Effector memory CD8-positive, alpha-beta T cell (primary cell): ENCODE data around the gene KAT5.
"Not testable (repeated sequence)": the region's sequence is repeated elsewhere in the genome, so short reads cannot be mapped to it uniquely, and the experiment has no call there.

Experiments
- ATAC-seq: fragments of 150-1000 bp; cut with Tn5 transposase; replicated peaks from 2 replicates; pipeline ENCODE4 v1.10.0; 2021; ENCODE audit warnings: mild to moderate bottlenecking, moderate library complexity
- DNase-seq, 3 experiments: peaks; one replicate each; pipeline ENCODE4 v3.0.0; 2021
- H3K27ac Mint-ChIP-seq, 2 donors: one replicate each; pipeline ENCODE4 v1.8.0; 2022; ENCODE audit warnings: mild to moderate bottlenecking in 2 of 2, mixed read lengths in 2 of 2, moderate library complexity in 2 of 2
- H3K27me3 Mint-ChIP-seq, 2 donors: one replicate each; pipeline ENCODE4 v1.8.0; 2022; ENCODE audit warnings: mixed read lengths in 2 of 2
- H3K36me3 Mint-ChIP-seq: one replicate; pipeline ENCODE4 v1.8.0; 2022; ENCODE audit warnings: mild to moderate bottlenecking, moderate library complexity, mixed read lengths; ENCODE audit not compliant: insufficient read depth
- H3K4me1 Mint-ChIP-seq, 2 donors: one replicate each; pipeline ENCODE4 v1.8.0; 2022; ENCODE audit warnings: low read depth in 2 of 2, mixed read lengths in 2 of 2
- H3K4me3 Mint-ChIP-seq, 2 donors: one replicate each; pipeline ENCODE4 v1.8.0; 2022; ENCODE audit warnings: mild to moderate bottlenecking in 2 of 2, mixed read lengths in 2 of 2, moderate library complexity in 2 of 2
- H3K9me3 Mint-ChIP-seq, 2 donors: one replicate each; pipeline ENCODE4 v1.8.0; 2022; ENCODE audit warnings: mixed read lengths in 2 of 2

Gene KAT5

DNA sequence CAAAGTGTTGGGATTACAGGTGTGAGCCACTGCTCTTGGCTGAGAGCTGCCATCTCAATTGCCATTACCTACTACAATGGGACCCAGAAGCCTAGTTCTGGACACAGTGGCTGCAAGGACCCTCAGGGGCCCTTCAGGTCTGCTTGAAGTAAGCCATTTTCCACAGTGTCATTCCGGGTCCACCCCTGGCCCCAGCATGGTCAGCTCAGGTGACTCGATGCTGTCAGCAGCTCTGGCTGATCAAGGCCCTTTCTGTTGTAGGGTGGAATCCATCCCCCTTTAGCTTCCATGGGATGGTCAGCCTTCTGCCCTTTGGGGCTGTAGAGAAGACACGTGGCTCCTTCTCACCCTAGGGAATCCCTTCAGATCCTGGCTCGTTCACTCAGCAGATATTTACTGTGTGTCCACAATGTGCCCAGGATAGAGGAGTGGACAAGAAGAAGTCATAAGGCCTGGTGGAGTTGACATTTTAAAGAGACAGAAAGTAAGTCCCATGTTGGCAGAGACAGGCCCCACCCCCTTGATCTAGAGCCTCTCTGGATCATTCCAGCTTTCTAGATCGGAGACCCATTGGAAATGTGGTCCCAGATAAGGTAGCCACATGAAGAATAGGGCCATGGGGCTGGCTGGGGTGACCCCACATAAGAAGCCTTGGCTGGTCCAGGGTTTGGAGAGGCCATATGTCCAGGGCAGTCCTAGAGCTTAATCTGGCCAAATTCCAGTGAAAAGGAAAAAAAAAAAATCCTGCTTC lies 15.1 kb upstream of the KAT5 start:
- Mint-ChIP-seq H3K36me3 (no peaks in the 10 kb centered on the region), H3K27ac (no peak overlapping the region), H3K27me3 (peaks cover 0 to 11% of the 10 kb centered on the region in 2 donors), H3K9me3 (no peaks in the 10 kb centered on the region), H3K4me3 (no peak overlapping the region), H3K4me1 (no peaks in the 10 kb centered on the region)
- DNase-seq (no peak), ATAC-seq (no peak)

DNA sequence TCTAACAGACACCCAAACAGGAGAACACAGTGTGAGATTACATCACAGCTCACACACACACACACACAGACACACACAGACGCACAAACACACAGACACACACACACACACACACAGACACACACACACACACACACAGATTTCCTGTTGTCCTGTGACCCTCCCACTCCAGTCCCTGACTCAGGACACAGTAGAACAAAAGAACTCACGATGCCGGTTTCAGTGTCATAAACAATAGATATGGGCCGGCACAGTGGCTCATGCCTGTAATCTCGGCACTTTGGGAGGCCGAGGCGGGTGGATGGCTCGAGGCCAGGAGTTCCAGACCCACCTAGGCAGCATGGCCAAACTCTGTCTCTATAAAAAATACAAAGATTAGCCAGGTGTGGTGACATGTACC lies 13.8 kb upstream of the KAT5 start:
- ATAC-seq (no peak), DNase-seq (no peak)
- H3K4me3 Mint-ChIP-seq: no peak overlapping the region
- no peaks in the 10 kb centered on the region for H3K4me1 Mint-ChIP-seq
- H3K27ac Mint-ChIP-seq: no peak overlapping the region
- no peaks in the 10 kb centered on the region for H3K9me3 Mint-ChIP-seq
- peaks cover 0 to 22% of the 10 kb centered on the region in 2 donors for H3K27me3 Mint-ChIP-seq
- H3K36me3 Mint-ChIP-seq: no peaks in the 10 kb centered on the region

DNA sequence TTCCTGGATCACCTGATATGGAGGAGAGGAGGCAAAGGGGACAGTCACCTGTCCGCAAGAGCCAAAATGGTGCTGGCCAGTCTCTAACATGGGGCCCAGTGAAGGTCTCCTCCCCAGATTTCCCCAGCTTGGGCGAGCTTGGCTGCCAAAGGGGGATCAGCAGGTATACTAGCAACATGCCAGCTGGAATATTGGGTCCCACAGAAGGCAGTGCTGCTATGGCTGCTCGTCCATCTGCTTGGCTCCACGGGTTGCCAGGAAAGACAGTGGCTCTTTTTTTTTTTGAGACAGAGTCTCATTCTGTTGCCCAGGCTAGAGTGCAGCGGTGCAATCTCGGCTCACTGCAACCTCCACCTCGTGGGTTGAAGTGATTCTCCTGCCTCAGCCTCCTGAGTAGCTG lies 12.7 kb upstream of the KAT5 start:
- H3K27ac Mint-ChIP-seq: no peak overlapping the region
- no peaks in the 10 kb centered on the region for H3K36me3 Mint-ChIP-seq
- ATAC-seq: no peak
- no peaks in the 10 kb centered on the region for H3K9me3 Mint-ChIP-seq
- no peak for DNase-seq
- H3K4me3 Mint-ChIP-seq: no peak overlapping the region
- H3K27me3 Mint-ChIP-seq: peaks cover 0 to 31% of the 10 kb centered on the region in 2 donors
- no peaks in the 10 kb centered on the region for H3K4me1 Mint-ChIP-seq

DNA sequence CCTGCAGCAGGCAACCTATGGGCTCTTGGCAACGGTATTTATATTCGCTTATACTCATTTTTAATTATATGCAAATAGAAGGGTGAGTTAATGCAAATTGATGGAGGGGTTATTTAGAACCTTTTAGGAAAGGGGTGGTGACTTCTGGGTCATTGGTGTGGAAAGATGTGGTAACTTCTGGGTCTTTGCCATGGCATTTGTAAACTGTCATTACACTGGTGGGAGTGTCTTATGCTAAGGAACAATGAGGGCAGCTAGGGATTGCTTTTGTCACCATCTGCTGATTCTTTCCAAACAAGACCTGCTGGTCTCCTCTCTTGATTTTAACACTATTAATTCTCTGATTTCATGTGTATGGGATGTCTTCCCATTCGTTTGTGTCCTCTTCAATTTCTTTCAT lies 11.7 kb upstream of the KAT5 start:
- Mint-ChIP-seq H3K27ac (no peak overlapping the region), H3K4me3 (no peak overlapping the region), H3K9me3 (no peaks in the 10 kb centered on the region), H3K4me1 (no peaks in the 10 kb centered on the region), H3K36me3 (no peaks in the 10 kb centered on the region), H3K27me3 (peaks cover 0 to 36% of the 10 kb centered on the region in 2 donors)
- ATAC-seq: no peak
- DNase-seq: no peak

DNA sequence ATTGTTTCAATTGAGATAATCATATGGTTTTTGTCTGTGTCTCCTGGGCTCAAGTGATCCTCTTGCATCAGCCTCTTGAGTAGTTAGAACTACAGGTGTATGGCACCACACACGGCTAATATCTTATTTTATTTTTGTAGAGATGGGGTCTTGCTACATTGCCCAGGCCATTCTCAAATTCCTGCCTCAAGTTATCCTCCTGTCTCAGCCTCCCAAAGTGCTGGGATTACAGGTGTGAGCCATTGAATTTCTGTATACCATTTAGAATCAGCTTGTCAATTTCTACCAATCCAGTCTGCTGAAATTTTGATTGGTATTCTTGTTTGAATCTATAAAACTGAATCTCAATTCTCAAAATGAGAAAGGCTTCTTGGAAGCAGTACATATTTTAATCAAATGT lies 10.4 kb upstream of the KAT5 start:
- Mint-ChIP-seq H3K27ac (no peak overlapping the region), H3K9me3 (no peaks in the 10 kb centered on the region), H3K36me3 (no peaks in the 10 kb centered on the region), H3K27me3 (peaks cover 0 to 36% of the 10 kb centered on the region in 2 donors), H3K4me3 (no peak overlapping the region), H3K4me1 (peaks cover 0 to 6% of the 10 kb centered on the region in 2 donors)
- ATAC-seq: no peak
- no peak for DNase-seq

DNA sequence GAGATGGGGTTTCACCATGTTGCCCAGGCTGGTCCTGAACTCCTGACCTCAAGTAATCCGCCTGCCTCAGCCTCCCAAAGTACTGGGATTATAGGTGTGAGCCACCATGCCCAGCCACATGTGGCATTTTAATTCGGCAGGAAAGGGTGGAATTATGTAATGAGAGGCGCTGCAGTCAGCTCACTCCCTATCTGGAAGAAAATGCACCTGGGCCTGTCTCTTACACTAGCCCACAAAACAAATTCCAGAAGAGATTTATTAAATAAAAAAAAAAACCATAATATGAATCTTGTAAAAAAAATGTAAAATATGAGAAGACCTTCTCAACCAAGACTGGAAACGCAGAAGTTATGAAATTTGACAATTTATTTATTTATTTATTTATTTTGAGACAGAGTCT lies 8.2 kb upstream of the KAT5 start:
- Mint-ChIP-seq H3K36me3 (no peaks in the 10 kb centered on the region), H3K9me3 (no peaks in the 10 kb centered on the region), H3K4me1 (peaks cover 0 to 7% of the 10 kb centered on the region in 2 donors), H3K27ac (no peak overlapping the region), H3K27me3 (peaks cover 0 to 25% of the 10 kb centered on the region in 2 donors), H3K4me3 (no peak overlapping the region)
- DNase-seq: no peak
- no peak for ATAC-seq

DNA sequence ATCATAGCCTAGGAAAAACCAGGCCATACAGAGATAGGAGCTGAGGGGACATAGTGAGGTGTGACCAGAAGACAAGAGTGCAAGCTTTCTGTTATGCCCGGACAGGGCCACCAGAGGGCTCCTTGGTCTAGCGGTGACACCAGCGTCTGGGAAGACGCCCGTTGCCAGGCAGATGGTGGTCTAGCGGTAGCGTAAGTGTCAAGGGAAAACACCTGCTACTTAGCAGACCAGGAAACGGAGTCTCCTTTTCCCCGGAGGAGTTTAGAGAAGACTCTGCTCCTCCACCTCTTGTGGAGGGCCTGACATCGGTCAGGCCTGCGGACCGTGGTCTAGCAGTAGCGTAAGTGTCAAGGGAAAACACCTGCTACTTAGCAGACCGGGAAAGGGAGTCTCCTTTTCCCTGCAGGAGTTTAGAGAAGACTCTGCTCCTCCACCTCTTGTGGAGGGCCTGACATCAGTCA lies 5.7 kb upstream of the KAT5 start:
- H3K27ac Mint-ChIP-seq, H3K36me3 Mint-ChIP-seq, H3K9me3 Mint-ChIP-seq, H3K4me1 Mint-ChIP-seq: not testable (repeated sequence)
- peak; percentile 26 for ATAC-seq
- H3K27me3 Mint-ChIP-seq: peaks cover 0 to 25% of the 10 kb centered on the region in 2 donors
- DNase-seq: peak; percentile 66 to 72 (median 70)
- H3K4me3 Mint-ChIP-seq: peak overlapping the region in 1 of 2 donors; percentile 21

DNA sequence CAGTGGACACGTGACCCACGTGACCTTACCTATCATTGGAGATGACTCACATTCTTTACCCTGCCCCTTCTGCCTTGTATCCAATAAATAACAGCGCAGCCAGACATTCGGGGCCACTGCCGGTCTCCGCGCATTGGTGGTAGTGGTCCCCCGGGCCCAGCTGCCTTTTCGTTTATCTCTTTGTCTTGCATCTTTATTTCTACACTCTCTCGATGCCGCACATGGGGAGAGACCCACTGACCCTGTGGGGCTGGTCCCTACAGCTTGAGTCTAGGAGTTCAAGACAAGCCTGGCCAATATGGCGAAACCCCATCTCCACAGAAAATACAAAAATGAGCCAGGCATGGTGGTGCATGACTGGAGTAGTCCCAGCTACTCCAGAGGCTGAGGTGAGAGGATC lies 5.0 kb upstream of the KAT5 start:
- ATAC-seq, DNase-seq, H3K36me3 Mint-ChIP-seq, H3K4me1 Mint-ChIP-seq, H3K4me3 Mint-ChIP-seq, H3K9me3 Mint-ChIP-seq: not testable (repeated sequence)
- H3K27ac Mint-ChIP-seq: peak overlapping the region in 1 of 2 donors; percentile 27
- H3K27me3 Mint-ChIP-seq: peaks cover 0 to 25% of the 10 kb centered on the region in 2 donors

DNA sequence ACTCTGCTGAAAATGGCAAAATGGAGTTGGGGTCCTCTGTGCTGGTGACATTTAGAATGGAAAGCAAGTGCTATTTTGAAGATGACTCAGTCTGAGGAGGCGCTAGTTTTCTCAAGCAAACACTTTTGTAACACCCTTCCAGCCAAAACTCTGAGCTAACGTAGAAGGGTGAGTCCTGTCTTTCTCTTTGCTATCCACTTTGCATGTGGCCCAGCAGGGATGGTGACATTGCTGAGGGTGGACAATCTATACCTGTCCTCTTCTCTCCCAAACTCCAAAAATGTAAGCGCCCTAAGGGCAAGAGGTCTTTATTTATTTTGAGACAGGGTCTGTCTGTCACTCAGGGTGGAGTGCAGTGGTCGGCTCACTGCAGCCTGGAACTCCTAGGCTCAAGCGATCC lies 3.6 kb upstream of the KAT5 start:
- Mint-ChIP-seq H3K36me3 (peaks cover 20% of the 10 kb centered on the region), H3K27ac (no peak overlapping the region)

DNA sequence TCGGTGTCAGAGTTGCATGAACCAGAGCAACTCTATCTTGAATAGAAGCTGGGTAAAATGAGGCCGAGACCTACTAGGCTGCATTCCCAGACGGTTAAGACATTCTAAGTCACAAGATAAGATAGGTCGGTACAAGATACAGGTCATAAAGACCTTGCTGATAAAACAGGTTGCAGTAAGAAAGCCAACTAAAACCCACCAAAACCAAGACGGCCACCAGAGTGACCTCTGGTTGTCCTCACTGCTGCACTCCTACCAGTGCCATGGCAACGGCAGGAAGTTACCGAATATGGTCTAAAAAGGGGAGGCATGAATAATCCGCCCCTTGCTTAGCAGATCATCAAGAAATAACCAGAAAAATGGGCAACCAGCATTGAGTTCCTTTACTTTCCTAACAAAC lies 2.4 kb upstream of the KAT5 start:
- Mint-ChIP-seq H3K27me3 (peaks cover 0 to under 1% of the 10 kb centered on the region in 2 donors), H3K36me3 (peaks cover 32% of the 10 kb centered on the region), H3K27ac (no peak overlapping the region), H3K9me3 (no peaks in the 10 kb centered on the region), H3K4me3 (no peak overlapping the region), H3K4me1 (peaks cover 17 to 18% of the 10 kb centered on the region in 2 donors)
- ATAC-seq: no peak
- DNase-seq: no peak

More for the DNA sequence above, 3.6 kb upstream of the KAT5 start:
- H3K4me3 Mint-ChIP-seq: no peak overlapping the region
- H3K9me3 Mint-ChIP-seq: no peaks in the 10 kb centered on the region
- H3K27me3 Mint-ChIP-seq: peaks cover 0 to 11% of the 10 kb centered on the region in 2 donors
- H3K4me1 Mint-ChIP-seq: peaks cover 12 to 15% of the 10 kb centered on the region in 2 donors
- DNase-seq: no peak
- ATAC-seq: no peak

DNA sequence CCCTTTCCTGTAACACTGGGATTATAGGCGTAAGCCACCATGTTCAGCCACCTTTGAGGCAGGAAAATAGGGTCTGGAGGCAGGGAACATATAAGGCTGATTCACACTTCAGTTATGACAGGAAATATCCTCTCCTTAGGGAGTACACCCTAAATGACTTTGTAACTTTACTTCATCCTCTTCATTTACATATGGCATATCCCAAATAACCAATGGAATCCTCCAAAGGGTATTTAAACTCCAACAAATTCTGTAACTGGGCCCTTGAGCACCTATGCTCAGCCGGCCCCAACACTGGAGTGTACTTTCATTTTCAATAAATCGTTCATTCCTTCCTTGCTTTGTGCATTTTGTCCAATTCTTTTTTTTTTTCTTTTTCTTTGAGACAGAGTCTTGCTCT lies 1.6 kb upstream of the KAT5 start:
- ATAC-seq (no peak), DNase-seq (no peak)
- H3K4me1 Mint-ChIP-seq: peaks cover 21 to 22% of the 10 kb centered on the region in 2 donors
- peak overlapping the region in 1 of 2 donors; percentile 46 for H3K27ac Mint-ChIP-seq
- H3K9me3 Mint-ChIP-seq: no peaks in the 10 kb centered on the region
- peaks cover 39% of the 10 kb centered on the region for H3K36me3 Mint-ChIP-seq
- no peak overlapping the region for H3K4me3 Mint-ChIP-seq
- no peaks in the 10 kb centered on the region for H3K27me3 Mint-ChIP-seq

DNA sequence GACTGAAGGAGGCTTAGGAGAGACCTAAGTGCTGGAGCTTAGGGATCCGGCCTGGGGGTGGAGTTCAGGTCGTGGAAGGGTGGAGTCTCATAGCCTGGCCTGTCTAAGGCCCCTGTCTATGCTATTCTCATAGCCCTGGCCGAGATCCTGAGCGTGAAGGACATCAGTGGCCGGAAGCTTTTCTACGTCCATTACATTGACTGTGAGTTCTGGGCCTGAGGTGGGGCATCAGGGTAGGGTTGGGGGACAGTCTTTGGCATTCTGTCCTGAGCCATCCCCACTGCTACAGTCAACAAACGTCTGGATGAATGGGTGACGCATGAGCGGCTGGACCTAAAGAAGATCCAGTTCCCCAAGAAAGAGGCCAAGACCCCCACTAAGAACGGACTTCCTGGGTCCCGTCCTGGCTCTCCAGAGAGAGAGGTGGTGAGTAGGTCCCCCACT lies 603 bp downstream of the KAT5 start:
- H3K4me3 Mint-ChIP-seq: peak overlapping the region; percentile 91 to 94
- no peak for DNase-seq
- ATAC-seq: no peak
- peaks cover 18 to 30% of the 10 kb centered on the region in 2 donors for H3K4me1 Mint-ChIP-seq
- no peaks in the 10 kb centered on the region for H3K27me3 Mint-ChIP-seq
- H3K36me3 Mint-ChIP-seq: peaks cover 57% of the 10 kb centered on the region
- no peaks in the 10 kb centered on the region for H3K9me3 Mint-ChIP-seq
- H3K27ac Mint-ChIP-seq: peak overlapping the region; percentile 99 to 100

DNA sequence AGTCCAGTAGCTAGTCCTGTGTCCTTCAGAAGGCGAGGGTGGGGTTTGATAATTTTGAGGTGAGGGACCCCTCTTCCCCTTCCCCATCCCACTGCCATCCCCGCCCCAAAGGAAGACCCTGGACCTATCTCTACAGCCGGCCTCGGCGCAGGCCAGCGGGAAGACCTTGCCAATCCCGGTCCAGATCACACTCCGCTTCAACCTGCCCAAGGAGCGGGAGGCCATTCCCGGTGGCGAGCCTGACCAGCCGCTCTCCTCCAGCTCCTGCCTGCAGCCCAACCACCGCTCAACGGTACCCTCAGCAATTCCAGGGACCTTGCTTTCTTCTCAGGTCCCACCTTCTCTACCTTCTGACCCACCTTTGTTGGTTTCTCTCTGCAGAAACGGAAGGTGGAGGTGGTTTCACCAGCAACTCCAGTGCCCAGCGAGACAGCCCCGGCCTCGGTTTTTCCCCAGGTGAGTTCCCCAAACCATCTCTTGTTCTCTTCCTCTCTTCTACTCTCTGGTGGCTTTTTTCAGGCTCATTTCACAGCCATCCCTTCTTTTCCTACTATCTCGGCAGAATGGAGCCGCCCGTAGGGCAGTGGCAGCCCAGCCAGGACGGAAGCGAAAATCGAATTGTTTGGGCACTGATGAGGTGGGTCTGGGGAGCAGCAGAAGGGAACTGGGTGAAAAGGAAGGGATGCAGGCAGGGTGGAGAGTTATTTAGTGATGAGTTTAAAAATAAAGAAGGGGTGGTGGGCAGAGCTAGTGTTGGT lies 1.3 kb downstream of the KAT5 start:
- peaks cover 63% of the 10 kb centered on the region for H3K36me3 Mint-ChIP-seq
- peak overlapping the region; percentile 91 to 94 for H3K4me3 Mint-ChIP-seq
- no peaks in the 10 kb centered on the region for H3K9me3 Mint-ChIP-seq
- peak overlapping the region in 1 of 2 donors; percentile 92 for H3K27ac Mint-ChIP-seq
- no peaks in the 10 kb centered on the region for H3K27me3 Mint-ChIP-seq
- ATAC-seq (no peak), DNase-seq (no peak)
- peaks cover 19 to 34% of the 10 kb centered on the region in 2 donors for H3K4me1 Mint-ChIP-seq

DNA sequence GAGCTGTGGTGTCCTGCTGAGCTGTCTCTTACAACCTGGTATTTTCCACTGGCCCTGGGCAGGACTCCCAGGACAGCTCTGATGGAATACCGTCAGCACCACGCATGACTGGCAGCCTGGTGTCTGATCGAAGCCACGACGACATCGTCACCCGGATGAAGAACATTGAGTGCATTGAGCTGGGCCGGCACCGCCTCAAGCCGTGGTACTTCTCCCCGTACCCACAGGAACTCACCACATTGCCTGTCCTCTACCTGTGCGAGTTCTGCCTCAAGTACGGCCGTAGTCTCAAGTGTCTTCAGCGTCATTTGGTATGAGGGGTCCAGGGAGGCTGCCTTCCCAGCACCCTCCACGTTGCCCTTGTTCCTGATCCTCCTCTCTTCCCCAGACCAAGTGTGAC lies 2.4 kb downstream of the KAT5 start:
- Mint-ChIP-seq H3K36me3 (peaks cover 74% of the 10 kb centered on the region), H3K27me3 (no peaks in the 10 kb centered on the region), H3K27ac (peak overlapping the region in 1 of 2 donors; percentile 92), H3K4me1 (peaks cover 28 to 45% of the 10 kb centered on the region in 2 donors), H3K4me3 (no peak overlapping the region), H3K9me3 (no peaks in the 10 kb centered on the region)
- DNase-seq: no peak
- ATAC-seq: no peak
